ENCODE results near the gene LARGE1.

Gene LARGE1

GRCh38 chr22:33812360-33812977 is 107.8 kb downstream of the LARGE1 start:
- TF ChIP-seq CTCF (IDR thresholded peaks at IDR 0.05; ENCODE audit: low read depth, low read length), result no peak
- DNase-seq (ENCODE audit: extremely low read depth, low read depth), result no peak

- no peak for TF ChIP-seq CTCF (IDR thresholded peaks at IDR 0.05; ENCODE audit: low read depth, low read length)
- no peak for DNase-seq (ENCODE audit: extremely low read depth, low read depth)
These were observed 108.6 kb downstream of the LARGE1 start for GRCh38 chr22:33811686-33812085.

GRCh38 chr22:33811208-33811607 is 109.1 kb downstream of the LARGE1 start:
- no peak for DNase-seq (ENCODE audit: extremely low read depth, low read depth)
- no peak for TF ChIP-seq CTCF (IDR thresholded peaks at IDR 0.05; ENCODE audit: low read depth, low read length)

GRCh38 chr22:33807470-33807869 is 112.8 kb downstream of the LARGE1 start:
- TF ChIP-seq CTCF (IDR thresholded peaks at IDR 0.05; ENCODE audit: low read depth, low read length), result no peak
- no peak for DNase-seq (ENCODE audit: extremely low read depth, low read depth)

GRCh38 chr22:33806191-33806590 is 114.1 kb downstream of the LARGE1 start:
- no peak for TF ChIP-seq CTCF (IDR thresholded peaks at IDR 0.05; ENCODE audit: low read depth, low read length)
- no peak for DNase-seq (ENCODE audit: extremely low read depth, low read depth)

- TF ChIP-seq CTCF (IDR thresholded peaks at IDR 0.05; ENCODE audit: low read depth, low read length), result no peak
- DNase-seq (ENCODE audit: extremely low read depth, low read depth), result peak; percentile 71
These were observed 116.6 kb downstream of the LARGE1 start for GRCh38 chr22:33803371-33804282.

- TF ChIP-seq CTCF (IDR thresholded peaks at IDR 0.05; ENCODE audit: low read depth, low read length), result no peak
These were observed 121.9 kb downstream of the LARGE1 start for GRCh38 chr22:33798401-33798800.

More at GRCh38 chr22:33798401-33798800, 121.9 kb downstream of the LARGE1 start:
- DNase-seq (ENCODE audit: extremely low read depth, low read depth), result no peak

Measured in AG09319 (cell line).